ENCODE results near the gene CELA3A.

CELA3A gene

GRCh38 chr1:22050330-22050729 lies 48.9 kb downstream of the CELA3A start:
- no peak for DNase-seq (ENCODE audit: low read depth)

GRCh38 chr1:22051607-22052114 lies 50.2 kb downstream of the CELA3A start:
- no peak for DNase-seq (ENCODE audit: low read depth)

- DNase-seq (ENCODE audit: low read depth): peak; percentile 94
These were observed 50.9 kb downstream of the CELA3A start, which contains the start of gene CDC42 for GRCh38 chr1:22052115-22053016. Gene CDC42 (plus strand): TSS chr1:22052709. CDS start chr1:22078479, 25,770 bp downstream.

GRCh38 chr1:22053017-22053860 lies 51.8 kb downstream of the CELA3A start:
- peak; percentile 40 for DNase-seq (ENCODE audit: low read depth)

- DNase-seq (ENCODE audit: low read depth): no peak
These were observed 52.7 kb downstream of the CELA3A start for GRCh38 chr1:22053861-22054770.

- DNase-seq (ENCODE audit: low read depth): no peak
These were observed 54.0 kb downstream of the CELA3A start for GRCh38 chr1:22055463-22055862.

GRCh38 chr1:22056043-22056442 lies 54.6 kb downstream of the CELA3A start:
- no peak for DNase-seq (ENCODE audit: low read depth)

- DNase-seq (ENCODE audit: low read depth): no peak
These were observed 55.5 kb downstream of the CELA3A start for GRCh38 chr1:22056936-22057335.

- DNase-seq (ENCODE audit: low read depth): no peak
These were observed 56.4 kb downstream of the CELA3A start for GRCh38 chr1:22057861-22058260.
